Suppressor macrophage treated with lipopolysaccharide for 4 hours (primary cell): ENCODE data around the gene ADH1A.
"Not testable (repeated sequence)": the region's sequence is repeated elsewhere in the genome, so short reads cannot be mapped to it uniquely, and the experiment has no call there.

Experiments
- DNase-seq: peaks from one replicate; pipeline ENCODE4 v3.0.0-alpha.2; 2020

ADH1A gene

DNA sequence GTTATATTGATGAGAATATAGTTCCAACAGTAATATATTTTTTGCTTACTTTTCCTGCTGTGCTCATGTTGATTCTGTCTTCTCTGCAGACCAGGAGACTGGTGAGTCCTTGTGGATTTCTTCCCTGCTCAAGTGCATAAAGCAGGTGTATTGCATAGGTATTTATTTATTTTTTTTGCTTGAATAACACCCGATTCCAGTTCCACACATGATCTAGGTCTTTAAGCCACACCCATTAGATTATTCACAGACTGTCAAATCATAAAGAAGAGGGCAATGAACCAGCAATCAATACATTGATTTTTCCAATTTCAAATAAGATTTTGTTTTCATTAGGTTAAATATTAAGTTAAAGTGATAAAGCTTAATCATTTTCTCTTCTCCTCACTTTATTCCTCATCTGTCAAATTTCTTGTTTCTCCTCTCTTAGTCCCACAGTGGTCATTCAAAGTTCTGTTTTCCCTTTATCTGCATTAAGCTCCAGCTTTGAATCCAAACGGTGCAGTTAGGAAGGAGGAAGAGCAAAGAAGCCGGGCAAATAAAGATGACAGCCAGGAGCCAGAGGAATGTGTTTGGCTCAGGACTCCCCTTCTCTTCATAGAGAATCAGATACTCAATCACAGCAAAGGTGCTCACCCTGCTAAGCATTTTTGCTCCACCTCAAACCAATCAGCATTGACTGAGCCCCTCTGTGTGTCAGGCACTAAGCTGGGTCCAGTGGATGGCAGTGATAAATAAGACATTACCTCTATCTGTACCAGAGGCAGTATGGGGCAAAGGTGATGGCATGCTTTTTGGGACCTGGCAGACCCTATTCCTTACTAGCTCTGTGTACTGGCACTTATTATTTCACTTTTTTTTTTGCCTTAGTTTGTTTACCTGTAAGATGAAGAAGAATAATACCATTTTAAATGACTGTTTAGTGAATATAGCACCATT lies at the start of gene ADH1A:
ADH1A (minus strand) TSS at position 138 of the 939 bp plus-strand sequence; CDS start at position 67, 71 bp downstream.
- DNase-seq, result no peak

DNA sequence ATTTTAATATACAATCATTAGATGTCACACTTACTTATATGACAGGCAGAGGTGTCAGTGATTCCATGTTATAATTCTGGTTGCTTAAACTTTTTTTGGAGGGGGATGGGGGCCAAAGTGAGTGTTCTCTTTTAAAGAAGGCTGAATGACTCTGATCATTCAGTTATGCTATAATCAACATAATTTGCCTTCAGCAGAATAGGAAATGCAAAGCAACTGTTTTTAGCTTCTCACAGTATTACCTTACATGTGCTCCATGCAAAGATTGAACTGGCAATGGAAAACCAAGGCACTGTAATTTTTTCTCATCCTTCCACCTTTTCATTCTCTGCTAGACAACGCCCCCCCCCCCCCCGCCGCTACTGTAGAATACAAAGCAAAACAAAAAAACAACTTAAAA lies 48.4 kb upstream of the ADH1A start:
- DNase-seq, result no peak

DNA sequence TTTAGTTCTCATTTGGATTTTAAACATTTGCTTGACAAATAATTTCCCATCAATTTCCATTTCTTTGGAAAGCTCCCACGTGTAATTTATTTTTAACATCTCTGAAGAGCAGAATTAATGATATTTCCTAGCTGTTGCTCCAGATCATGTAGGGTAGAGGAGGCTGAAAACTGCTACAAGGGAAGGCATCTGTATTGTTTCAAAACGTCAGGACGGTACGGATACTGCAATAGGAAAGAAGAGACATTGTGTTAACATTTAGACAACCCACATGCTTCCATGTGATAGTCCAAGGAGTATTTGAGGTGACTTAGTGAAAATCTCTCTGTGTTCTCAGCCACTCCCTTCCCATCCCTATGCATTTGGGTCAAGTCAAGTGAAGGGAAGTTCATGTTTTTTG lies 45.8 kb upstream of the ADH1A start:
- no peak for DNase-seq

DNA sequence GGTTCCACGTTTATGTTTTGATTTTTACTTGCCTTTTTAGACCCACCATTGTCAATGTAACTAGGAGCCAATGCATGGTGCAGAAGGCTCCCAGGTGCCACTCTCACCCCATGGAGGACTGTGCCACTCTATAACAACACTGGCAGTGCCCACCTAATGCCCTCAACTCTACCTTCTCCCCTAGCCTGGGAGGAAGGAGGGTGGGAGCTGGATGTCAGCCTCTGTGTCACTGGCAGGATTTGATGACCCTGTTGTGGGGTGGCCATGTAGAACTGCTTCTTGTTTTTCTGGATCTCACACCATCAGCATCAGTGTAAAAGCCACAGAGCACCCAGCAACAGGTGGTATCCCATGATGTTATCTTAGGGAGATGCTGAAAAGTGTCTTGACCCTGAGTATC lies 44.1 kb upstream of the ADH1A start:
- no peak for DNase-seq

DNA sequence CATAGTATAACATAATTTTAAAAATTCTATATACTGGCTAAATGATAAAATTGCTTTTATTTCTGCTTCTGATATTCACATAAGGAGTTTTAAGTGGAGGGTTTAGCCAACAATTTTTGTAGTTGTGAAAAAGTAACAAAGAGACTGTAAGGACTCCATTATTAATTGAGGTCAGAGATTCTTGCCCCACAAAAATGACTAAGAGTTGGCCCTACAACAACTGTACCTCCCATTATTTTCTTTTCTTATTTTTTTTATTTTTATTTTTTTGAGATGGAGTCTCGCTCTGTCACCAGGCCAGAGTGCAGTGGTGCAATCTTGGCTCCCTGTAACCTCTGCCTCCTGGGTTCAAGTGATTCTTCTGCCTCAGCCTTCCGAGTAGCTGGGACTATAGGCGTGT lies 39.9 kb upstream of the ADH1A start:
- no peak for DNase-seq

DNA sequence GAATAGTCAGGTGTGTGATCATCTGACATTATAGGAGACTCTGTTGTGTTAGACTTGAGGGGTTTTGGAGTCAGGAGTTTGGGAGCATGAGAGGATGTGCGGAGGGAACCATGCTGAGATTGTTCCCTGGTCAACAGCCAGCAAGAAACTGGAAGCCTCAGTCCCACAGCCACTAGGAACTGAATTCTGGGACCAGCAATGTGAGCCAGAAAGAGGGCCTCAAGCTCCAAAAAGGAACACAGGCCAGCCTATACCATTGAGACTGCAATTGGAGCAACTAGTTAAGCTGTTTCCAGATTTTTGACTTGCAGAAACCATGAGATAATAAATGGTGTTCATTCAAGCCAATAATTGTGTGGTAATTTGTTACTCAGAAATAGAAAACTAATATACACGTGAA lies 39.1 kb upstream of the ADH1A start:
- no peak for DNase-seq

DNA sequence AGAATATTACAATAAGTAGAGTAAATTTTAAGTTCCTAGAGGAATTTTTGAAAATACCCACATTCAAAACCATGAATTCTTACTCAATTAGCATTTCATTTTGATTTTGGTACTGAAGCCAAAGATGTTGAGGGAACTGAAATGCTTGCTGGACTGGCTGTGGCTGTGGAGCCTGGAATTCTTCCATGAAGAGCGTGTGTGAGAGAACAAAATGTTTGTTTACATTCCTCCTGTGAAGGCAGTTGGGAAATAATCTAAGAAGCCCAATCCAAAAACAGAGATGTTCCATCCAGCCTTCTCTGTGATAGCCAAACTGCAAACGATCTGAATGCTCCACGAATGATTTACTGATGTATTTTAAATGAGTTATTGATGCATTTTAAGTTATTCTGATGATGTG lies 34.2 kb upstream of the ADH1A start:
- no peak for DNase-seq

DNA sequence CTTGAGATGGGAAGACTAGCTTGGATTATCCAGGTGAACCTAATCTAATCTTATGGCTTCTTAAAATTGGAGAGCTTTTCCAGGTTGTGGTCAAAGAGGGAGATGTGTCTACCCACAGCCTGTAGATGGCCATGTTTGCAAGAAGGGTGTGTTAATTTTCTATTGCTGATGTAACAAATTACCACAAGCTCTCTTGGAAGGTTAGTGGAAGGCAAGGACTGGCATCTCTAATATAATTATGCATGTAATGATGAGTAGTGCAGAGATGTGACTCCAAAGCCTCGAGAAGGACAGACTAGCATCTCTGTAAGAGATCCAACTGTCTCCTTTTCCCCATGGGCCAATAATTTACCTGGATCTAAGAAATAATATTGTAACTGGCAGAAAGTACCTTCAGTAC lies 33.6 kb upstream of the ADH1A start:
- no peak for DNase-seq

DNA sequence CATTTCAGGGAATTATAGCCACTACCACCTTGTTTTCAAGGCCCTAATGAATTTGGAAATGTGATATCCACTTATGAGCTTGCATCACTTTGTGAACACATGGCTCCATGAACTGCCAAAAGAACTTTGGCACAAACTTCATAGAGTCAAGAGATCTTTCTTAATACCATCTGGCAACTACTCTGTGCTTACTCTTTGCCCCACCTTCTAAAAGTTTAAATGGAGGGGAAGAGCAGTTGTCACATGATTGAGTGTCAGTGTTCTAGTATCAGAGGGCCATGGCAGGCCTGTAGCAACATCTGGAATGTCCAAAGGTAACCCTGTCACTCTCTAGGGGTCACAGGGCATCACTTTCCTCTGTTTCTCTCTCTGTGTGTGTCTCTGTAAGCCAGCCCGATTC lies 33.0 kb upstream of the ADH1A start:
- no peak for DNase-seq

DNA sequence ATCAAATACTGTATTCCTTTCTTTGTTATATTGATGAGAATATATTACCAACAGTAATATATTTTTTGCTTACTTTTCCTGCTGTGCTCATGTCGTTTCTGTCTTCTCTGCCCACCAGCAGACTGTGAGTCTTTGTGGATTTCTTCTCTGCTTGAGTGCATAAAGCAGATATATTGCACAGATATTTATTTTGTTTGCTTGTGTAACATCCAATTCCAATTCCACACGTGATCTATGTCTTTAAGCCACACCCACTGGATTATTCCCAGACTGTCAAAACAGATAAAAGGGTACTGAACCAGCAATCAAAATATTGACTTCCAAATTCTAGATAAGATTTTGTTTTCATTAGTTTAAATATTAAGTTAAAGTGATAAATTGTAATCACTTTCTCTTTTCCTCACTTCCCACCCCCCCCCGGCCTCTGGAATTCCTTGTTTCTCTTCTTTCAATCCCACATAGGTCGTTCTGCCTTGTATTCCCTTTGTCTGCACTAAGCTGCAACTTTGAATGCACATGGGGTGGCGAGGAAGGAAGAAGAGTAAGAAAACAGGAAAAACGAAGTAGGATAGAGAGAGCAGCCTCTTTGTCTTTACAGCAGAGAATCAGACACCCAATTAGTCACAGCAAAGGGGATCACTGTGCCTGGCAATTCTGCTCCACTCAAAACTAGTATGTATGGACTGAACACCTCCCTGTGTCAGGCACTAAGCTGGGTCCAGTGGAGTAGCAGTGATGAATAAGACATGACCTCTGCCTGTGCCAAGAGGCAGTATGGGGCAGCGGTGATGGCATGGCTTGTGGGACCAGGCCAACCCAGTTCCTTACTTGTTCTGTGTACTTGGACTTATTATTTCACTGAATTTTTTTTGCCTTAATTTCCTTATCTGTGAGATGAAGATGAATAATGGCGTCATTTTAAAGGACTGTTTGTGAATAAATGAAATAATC lies 30.7 kb upstream of the ADH1A start, which contains the start of gene ADH1B:
ADH1B (minus strand) TSS at position 161 of the 951 bp plus-strand sequence; CDS start at position 91, 70 bp downstream.
- no peak for DNase-seq

DNA sequence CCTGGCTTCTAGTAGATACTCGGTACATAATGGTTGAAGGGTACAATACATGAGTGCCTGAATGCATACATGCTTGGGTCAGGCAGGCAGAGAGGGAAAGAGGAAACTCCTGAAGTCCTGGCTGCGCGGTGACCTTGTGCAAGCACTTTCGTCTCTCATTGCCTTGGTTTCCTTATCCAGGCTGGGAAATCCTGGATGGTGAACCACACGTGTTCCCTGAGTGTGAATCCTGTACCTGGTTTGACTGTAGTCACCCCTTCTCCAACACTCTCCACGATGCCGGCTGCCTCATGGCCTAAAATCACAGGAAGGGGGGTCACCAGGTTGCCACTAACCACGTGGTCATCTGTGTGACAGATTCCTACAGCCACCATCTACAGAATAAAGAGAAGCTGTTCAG lies 27.0 kb upstream of the ADH1A start:
- not testable (repeated sequence) for DNase-seq

DNA sequence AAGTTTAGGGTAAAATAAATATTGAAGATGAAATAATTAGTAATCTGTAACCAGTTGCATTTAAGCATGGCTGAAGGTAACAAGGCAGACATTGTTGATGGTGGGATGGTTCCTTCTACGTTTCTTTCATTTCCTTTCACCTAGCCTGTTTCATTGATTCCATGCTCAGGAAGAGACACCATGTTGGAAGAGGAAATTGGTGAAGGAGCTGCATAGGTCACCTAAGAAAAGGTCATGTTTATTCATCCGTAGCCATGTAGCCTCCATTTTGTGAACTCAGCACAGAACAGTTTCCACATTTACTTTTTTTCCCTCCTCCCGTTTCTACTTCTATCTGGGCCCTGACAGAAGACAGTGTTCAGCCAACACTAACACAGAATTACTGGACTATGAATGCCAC lies 26.6 kb upstream of the ADH1A start:
- DNase-seq, result no peak

DNA sequence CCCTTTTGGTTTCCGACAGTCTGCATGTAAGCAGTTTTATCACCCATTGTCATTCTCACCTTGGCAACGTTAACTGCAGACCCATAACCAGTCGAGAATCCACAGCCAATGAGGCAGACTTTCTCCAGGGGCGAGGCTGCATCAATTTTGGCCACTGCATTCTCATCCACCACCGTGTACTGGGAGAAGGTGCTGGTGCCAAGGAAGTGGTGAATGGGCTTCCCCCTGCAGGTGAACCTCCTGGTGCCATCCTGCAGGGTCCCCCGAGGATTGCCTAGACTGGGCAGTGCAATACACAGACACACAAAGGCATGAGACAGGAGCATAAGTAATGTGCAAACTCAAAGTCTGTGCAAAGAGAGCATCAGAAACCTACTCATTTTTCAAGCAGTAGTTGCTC lies 25.1 kb upstream of the ADH1A start:
- DNase-seq, result no peak

DNA sequence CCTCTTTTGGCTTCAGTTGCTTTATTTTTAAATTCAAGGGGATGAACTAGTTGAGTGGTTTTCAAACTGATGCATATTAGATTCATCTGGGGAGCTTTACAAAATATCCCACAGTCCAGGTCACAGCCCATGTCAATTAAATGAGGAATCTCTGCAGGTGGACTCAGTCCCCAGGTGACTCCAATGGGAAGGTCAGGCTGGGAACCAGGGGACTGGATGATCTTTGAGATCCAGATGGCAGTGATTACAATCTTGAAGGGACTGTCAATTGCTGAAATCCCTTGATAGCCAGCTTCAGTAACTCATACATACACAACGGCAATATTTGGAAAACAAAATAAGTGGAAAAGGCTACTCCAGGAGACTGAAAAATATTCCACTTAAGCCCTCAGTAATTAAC lies 23.4 kb upstream of the ADH1A start:
- no peak for DNase-seq

DNA sequence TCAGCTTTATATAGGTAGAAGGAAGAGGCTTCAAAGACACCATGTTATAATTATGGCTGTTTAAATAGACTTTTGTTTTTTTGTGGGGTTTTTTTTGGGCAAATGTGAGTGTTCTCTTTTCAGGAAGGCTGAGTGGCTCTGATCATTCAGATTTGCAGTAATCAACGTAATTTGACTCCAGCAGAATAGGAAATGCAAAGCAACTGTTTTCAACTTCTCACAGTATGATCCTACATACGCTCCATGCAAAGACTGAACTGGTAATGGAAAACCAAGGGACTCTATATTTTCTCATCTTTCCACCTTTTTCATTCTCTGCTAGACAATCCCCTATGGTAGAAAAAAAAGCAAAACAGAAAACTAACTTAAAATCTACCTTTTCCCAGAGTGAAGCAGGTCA lies 19.6 kb upstream of the ADH1A start:
- no peak for DNase-seq

DNA sequence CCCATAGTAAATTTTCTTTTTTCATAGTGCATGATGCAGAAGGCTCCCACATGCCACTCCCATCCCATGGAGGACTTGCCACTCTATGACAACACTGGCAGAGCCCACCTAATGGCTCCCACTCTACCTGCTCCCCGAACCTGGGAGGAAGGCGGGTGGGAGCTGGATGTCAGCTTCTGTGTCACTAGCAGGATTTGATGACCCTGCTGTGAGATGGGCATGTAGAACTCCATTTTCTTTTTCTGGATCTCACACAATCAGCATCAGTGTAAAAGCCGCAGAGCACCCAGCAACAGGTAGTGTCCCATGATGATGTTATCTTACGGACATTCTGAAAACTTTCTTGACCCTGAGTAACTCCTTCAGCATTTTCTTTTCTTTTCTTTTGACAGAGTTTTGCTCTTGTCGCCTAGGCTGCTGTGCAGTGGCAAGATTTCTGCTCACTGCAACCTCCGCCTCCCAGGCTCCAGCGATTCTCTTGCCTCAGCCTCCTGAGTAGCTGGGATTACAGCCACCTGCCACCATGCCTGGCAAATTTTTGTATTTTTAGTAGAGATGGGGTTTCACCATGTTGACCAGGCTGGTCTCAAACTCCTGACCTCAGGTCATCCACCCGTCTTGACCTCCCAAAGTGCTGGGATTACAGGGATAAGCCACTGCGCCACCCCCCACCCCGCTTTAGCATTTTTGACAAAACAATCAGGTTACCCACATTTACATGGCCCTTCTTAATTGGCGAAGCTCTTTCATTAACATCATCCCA lies 15.0 kb upstream of the ADH1A start:
- no peak for DNase-seq

DNA sequence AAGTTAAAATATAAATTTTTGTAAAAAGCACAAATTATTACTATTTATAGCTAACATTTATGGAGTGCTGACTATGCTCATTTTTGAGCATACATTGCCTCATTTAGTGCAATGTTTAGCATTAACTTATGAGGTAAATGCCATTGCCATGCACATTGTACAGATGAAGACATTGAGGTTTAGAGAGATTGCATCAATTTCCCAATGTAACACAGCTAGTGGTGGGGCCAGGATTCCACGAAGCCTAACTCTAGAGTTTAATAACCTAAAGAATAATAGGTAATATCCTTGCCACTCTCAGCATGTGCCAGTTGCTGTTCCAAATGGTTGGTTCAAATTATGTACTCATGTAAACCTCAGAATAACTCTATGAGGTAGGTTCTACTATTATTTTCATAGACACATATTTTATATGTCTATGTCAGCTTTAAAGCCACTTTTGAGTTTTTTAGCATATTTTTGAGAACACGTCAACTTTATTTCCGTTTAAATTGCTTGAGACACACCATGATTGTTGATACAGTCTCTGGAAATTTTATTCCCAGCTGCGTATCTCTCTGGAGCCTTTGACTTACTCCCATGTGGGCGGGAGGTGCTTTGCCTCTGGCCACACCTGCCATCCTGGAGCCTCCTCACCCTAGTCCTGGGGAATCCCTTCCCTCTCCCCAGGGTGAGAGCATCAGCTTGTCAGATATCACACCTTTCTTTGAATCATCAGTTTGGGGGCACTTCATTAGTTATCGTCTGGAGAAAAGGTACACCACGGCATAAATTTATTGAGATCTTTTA lies 10.8 kb upstream of the ADH1A start:
- DNase-seq, result no peak

DNA sequence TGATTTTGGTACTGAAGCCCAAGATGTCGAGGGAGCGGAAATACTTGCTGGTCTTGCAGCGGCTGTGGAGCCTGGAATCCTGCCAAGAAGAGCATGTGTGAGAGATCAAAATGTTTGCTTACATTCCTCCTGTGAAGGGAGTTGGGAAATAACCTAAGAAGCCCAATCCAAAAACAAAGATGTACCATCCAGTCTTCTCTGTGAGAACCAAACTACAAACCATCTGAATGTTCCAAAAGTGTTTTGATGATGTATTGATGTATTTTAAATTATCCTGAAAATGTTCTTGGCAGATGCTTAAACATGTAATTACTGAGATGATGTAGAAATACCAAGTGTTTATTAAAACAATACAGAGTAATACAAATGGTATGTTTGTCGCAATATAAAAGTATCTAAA lies 10.1 kb upstream of the ADH1A start:
- no peak for DNase-seq

DNA sequence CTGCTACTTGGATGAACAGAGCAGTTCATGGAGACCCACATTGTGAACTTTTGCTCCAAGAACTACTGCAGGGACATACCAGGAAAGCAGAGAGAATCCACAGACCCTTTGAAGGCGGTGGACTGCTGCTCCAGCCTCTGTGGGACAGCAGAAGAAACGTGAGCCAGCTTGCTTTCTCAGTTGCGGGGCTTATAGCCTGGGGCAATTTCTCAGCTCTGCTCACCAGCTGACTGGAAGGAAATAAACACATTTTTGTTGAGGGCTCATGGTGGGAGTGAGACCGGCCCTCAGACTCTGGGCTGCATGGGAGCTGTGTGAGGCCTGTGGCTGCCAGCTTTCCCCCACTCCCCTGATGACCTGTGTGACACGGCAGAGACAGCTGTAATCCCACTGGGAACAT lies 2.6 kb upstream of the ADH1A start:
- DNase-seq, result no peak

DNA sequence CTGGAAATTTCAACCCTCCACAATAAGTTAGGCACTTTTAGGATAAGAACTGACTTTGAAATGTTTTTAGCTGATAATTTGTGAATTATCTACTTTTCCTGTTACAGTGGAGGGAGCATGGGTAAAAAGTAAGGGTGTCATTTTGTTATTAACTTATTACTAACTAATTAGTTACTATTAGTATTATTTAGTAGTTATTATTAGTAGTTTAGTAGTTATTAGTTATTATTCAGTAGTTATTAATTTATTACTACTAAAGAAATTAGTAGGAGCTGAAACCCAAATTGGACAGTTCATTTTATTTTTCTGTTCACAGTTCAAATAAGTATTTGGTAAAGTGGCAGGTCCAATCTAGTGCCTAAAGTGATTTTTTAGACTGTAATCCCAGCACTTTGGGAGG lies 5.4 kb downstream of the ADH1A start:
- DNase-seq, result no peak

DNA sequence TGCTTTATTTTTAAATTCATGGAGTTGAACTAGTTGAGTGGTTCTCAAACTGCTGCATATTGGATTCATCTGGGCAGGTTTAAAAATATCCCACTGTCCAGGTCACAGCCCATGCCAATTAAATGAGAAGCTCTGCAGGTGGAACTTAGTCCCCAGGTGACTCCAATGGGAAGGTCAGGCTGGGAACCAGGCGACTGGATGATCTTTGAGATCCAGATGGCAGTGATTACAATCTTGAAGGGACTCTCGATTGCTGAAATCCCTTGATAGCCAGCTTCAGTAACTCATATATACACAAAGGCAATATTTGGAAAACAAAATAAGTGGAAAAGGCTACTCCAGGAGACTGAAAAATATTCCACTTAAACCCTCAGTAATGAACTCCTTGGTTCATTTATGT lies 8.1 kb downstream of the ADH1A start:
- no peak for DNase-seq

DNA sequence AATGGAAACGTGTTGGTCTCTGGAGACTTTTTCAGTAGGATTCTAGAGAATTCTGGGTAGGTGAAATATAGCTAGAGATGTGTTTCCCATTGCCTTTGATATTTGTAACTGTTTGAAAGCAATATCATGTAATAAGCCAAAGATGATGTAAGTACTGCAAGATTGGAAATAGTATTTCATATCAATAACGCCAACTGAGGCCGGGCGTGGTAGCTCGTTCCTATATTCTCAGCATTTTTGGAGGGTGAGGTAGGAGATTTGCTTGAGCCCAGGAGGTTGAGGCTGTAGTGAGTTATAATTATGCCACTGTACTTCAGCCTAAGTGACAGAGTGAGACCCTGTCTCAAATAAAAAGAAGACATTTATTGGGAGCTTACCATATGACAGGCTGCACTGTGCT lies 9.5 kb downstream of the ADH1A start:
- DNase-seq, result no peak
